OCI-LY1 (cell line): ENCODE measurements around the gene ABLIM3.

Experiments used
- CTCF ChIP-seq: fragments of 200-600 bp; sonication (generic), shearing (Covaris generic); IDR thresholded peaks from 2 replicates; pipeline ENCODE4 v1.5.1; 2017; ENCODE audit warnings: mild to moderate bottlenecking, antibody characterized with exemption, low read length, moderate library complexity, mixed read lengths
- EZH2 ChIP-seq: fragments of 200-600 bp; sonication (generic), shearing (Covaris generic); IDR thresholded peaks from 2 replicates; pipeline ENCODE4 v1.8.0; 2017; ENCODE audit warnings: borderline replicate concordance, mixed run types, mild to moderate bottlenecking, antibody characterized with exemption, low read length, moderate library complexity, mixed read lengths

DNA sequence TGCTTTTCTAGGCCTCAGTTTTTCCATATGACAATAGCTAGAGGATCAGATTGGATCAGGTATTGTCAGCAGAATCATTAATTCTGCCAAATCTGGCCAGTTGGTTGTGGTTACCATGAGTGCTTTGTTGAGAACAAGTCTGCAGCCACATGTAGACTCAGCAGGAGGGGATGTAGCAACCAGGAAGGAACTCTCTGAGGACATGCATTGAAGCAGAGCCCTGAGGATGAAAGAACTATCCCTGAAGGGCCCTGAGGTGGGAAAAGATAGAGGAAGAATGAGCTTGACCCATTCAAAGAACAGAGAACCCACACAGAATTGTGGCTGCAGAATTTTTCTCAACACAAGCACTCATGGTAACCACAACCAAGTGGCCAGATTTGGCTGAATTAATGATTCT lies 70.3 kb downstream of the ABLIM3 start:
- TF ChIP-seq CTCF (no peak), EZH2 (no peak)
